DOHH2 (cell line): ENCODE results near the gene AP1S3.

Source experiments
- H3F3A ChIP-seq: fragments of 200-600 bp; sonication (generic), shearing (Covaris generic); 2 replicates; pipeline ENCODE4 v1.6.0; 2016; ENCODE audit warnings: antibody characterized with exemption, mild to moderate bottlenecking; ENCODE audit not compliant: control insufficient read depth, insufficient read depth
- H3K27ac ChIP-seq: fragments of 200-600 bp; sonication (generic); 2 replicates; pipeline ENCODE4 v1.5.1; 2014; ENCODE audit warnings: low read depth, mild to moderate bottlenecking, low read length, moderate library complexity
- H3K27me3 ChIP-seq: fragments of 200-600 bp; sonication (generic); 2 replicates; pipeline ENCODE4 v1.6.1; 2014; ENCODE audit warnings: mild to moderate bottlenecking, low read length, mixed read lengths; ENCODE audit not compliant: control insufficient read depth
- H3K36me3 ChIP-seq: fragments of 200-600 bp; sonication (generic); 2 replicates; pipeline ENCODE4 v1.6.1; 2014; ENCODE audit warnings: mild to moderate bottlenecking, low read length, moderate library complexity, mixed read lengths; ENCODE audit not compliant: control insufficient read depth
- H3K4me1 ChIP-seq: fragments of 200-600 bp; sonication (generic); 2 replicates; pipeline ENCODE4 v1.6.1; 2014; ENCODE audit warnings: mild to moderate bottlenecking, low read length, mixed read lengths; ENCODE audit not compliant: control insufficient read depth
- H3K4me2 ChIP-seq: fragments of 200-600 bp; sonication (generic); 2 replicates; pipeline ENCODE4 v1.6.0; 2014; ENCODE audit warnings: mild to moderate bottlenecking, low read length, moderate library complexity
- H3K4me3 ChIP-seq: fragments of 200-600 bp; sonication (generic); 2 replicates; pipeline ENCODE4 v1.5.1; 2014; ENCODE audit warnings: mild to moderate bottlenecking, low read length, mixed read lengths
- H3K79me2 ChIP-seq: fragments of 200-600 bp; sonication (generic); 2 replicates; pipeline ENCODE4 v1.6.1; 2014; ENCODE audit warnings: mild to moderate bottlenecking, low read length, mixed read lengths; ENCODE audit not compliant: control insufficient read depth
- H3K9me2 ChIP-seq: fragments of 200-600 bp; sonication (generic); replicated peaks from 2 replicates; pipeline ENCODE4 v1.6.1; 2014; ENCODE audit warnings: mild to moderate bottlenecking, low read length, mixed read lengths; ENCODE audit not compliant: control insufficient read depth
- H3K9me3 ChIP-seq: fragments of 200-600 bp; sonication (generic); 2 replicates; pipeline ENCODE4 v1.6.1; 2014; ENCODE audit warnings: antibody characterized with exemption, low read length, mixed read lengths; ENCODE audit not compliant: control insufficient read depth, insufficient read depth
- H4K20me1 ChIP-seq: fragments of 200-600 bp; sonication (generic); 2 replicates; pipeline ENCODE4 v1.6.0; 2014; ENCODE audit warnings: low read depth, mild to moderate bottlenecking, antibody characterized with exemption, low read length, moderate library complexity; ENCODE audit not compliant: control insufficient read depth, insufficient read depth
- EZH2phosphoT487 ChIP-seq: fragments of 200-600 bp; sonication (generic); IDR thresholded peaks from 2 replicates; pipeline ENCODE4 v1.6.1; 2017; ENCODE audit warnings: borderline replicate concordance, mild to moderate bottlenecking, antibody characterized with exemption, low read length, moderate library complexity, mixed read lengths
- TF ChIP-seq, protein P1 (sequence below): fragments of 200-600 bp; sonication (generic); IDR thresholded peaks from one replicate; pipeline ENCODE4 v1.5.1; 2014; ENCODE audit warnings: antibody characterized with exemption, mild to moderate bottlenecking, low read depth, low read length; ENCODE audit not compliant: poor library complexity, severe bottlenecking

Gene AP1S3

DNA sequence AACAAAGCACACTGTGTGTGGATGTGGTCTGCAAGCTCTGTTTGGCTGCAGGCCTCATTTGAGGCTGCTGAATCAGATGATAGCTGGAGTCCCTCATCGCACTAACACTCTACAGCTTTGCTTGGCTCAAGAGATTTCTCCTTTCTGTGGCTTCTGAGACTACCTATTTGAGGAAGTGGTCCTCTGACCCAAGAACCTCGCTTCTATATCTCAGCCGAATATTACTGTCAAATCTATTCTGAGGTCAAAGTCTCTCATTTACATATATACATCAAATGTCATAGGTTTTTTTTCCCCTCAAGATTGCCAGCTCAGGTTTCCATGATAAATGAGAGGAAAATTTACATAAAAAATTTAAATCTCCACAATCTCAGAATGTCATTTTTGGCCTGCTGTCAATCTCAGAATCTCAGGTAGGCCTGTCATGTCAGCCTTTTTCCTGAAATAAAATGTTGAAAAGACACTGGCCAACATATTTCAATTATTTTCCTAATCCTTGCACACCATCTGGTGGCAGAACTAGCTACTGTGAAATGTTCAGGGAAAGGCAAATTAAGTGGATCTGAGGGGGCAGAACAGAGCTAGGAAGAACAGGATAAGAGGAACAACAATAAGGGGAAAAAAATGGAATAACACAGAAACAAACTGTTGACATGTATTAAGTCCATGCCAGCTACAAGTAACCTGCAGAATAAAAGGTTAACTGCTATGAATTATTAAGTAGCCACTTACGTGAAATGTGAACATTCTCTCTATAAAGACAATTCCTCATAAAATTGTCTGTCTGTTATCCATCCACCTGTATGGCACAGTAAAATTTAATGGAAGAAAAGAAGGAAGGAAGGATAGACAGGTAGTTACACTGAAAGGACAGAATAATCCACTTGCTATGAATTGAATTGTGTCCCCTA is 39.3 kb downstream of the AP1S3 start:
- TF ChIP-seq, protein P1, sequence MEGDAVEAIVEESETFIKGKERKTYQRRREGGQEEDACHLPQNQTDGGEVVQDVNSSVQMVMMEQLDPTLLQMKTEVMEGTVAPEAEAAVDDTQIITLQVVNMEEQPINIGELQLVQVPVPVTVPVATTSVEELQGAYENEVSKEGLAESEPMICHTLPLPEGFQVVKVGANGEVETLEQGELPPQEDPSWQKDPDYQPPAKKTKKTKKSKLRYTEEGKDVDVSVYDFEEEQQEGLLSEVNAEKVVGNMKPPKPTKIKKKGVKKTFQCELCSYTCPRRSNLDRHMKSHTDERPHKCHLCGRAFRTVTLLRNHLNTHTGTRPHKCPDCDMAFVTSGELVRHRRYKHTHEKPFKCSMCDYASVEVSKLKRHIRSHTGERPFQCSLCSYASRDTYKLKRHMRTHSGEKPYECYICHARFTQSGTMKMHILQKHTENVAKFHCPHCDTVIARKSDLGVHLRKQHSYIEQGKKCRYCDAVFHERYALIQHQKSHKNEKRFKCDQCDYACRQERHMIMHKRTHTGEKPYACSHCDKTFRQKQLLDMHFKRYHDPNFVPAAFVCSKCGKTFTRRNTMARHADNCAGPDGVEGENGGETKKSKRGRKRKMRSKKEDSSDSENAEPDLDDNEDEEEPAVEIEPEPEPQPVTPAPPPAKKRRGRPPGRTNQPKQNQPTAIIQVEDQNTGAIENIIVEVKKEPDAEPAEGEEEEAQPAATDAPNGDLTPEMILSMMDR: peak; percentile 34
- TF ChIP-seq EZH2phosphoT487: no peak
- Histone ChIP-seq H3K36me3 (no peaks in the 10 kb centered on the region), H3F3A (no peaks in the 10 kb centered on the region), H3K4me1 (peaks cover 23% of the 10 kb centered on the region), H3K27me3 (no peaks in the 10 kb centered on the region), H3K9me2 (no peaks in the 10 kb centered on the region), H3K9me3 (no peaks in the 10 kb centered on the region), H3K4me2 (peak overlapping the region; percentile 40), H4K20me1 (no peaks in the 10 kb centered on the region), H3K4me3 (peak overlapping the region; percentile 18; the same call in 1 of the 2 replicates), H3K79me2 (peaks cover 4% of the 10 kb centered on the region), H3K27ac (peak overlapping the region; percentile 6)

DNA sequence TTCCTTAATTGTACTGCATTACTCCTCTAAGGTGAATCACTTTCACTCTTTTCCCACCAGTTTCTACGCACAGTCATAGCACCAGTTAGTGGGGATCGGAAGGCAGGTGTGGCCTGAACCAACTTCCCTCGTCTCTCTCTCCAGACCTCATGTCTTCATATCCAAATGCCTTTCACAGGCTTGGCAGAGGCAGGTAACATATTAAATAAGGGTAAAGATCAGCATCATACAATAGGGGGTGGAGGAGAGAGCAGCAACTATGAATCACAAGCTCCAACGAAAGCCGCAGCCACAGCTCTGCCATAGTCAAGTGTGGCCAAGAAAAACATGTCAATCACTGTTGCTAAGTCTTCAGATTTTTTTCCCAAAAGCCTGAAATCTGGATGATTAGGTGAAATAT is 40.3 kb downstream of the AP1S3 start:
- Histone ChIP-seq H3K9me3 (no peaks in the 10 kb centered on the region), H3K27me3 (no peaks in the 10 kb centered on the region), H3K36me3 (no peaks in the 10 kb centered on the region), H3F3A (no peaks in the 10 kb centered on the region), H3K4me3 (no peak overlapping the region), H3K27ac (no peak overlapping the region), H3K79me2 (peaks cover 4% of the 10 kb centered on the region), H4K20me1 (no peaks in the 10 kb centered on the region), H3K9me2 (no peaks in the 10 kb centered on the region), H3K4me1 (peaks cover 23% of the 10 kb centered on the region), H3K4me2 (no peak overlapping the region)
- TF ChIP-seq, protein P1: no peak

DNA sequence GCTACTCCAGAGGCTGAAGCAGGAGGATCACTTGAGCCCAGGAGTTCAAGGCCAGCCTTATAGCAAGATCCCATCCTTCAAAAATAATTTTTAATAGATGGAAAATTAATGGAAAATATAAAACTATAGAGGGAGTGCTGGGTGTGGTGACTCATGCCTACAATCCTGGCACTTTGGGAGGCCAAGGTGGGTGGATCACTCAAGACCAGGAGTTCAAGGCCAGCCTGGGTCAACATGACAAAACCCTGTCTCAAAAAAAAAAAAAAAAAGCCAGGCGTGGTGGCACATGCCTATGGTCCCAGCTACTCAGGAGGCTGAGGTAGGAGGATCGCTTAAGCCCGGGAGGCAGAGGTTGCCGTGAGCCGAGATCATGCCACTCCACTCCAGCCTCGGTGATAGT is 48.0 kb downstream of the AP1S3 start:
- no peaks in the 10 kb centered on the region for H4K20me1 ChIP-seq
- no peaks in the 10 kb centered on the region for H3K9me2 ChIP-seq
- no peak overlapping the region for H3K4me3 ChIP-seq
- H3K9me3 ChIP-seq: no peaks in the 10 kb centered on the region
- H3K4me1 ChIP-seq: peaks cover 10% of the 10 kb centered on the region
- no peaks in the 10 kb centered on the region for H3K79me2 ChIP-seq
- no peaks in the 10 kb centered on the region for H3K27me3 ChIP-seq
- no peak for TF ChIP-seq EZH2phosphoT487
- TF ChIP-seq, protein P1: no peak
- no peaks in the 10 kb centered on the region for H3K36me3 ChIP-seq
- no peaks in the 10 kb centered on the region for H3F3A ChIP-seq
- H3K4me2 ChIP-seq: no peak overlapping the region
- no peak overlapping the region for H3K27ac ChIP-seq
